ENCODE measurements around the gene CD99L2. TPM values are rescaled to one million over a fixed set of nuclear protein-coding genes. Genes with fewer than 3 reads are reported as not detected.

CD99L2 gene
- total RNA-seq, 1 experiment from 2014 or later = 9.4 TPM

DNA sequence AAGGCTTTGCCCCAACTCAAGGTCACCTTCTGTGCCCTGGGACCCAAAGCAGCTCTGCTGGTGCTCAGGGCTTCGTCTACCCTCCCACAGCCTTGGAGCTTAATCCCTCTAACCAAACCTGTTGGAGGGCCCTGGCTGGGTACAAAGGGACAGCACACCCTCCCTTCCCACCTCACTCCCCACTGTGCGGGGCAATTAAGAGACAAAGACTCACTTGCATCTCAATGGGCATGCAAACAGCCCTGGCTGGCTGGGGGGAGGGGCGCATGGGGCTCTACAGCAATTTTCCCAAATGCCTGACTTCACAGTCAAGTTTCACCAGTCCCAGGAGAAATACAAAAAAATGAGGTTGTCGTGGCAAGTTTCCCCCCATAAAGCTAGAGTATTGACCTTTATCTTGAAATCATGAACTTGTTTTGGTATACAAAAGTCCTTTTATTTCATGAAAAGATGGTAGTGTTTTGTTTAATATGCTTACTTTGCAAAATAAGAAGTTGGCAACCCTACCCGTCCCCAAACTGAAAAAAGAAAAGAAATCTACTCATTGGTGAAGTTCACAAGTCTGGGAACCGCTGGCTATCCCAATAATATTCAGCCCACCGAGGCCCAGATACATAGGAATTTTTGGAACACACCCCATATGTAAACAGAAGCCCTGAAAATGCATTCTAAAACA, 4.1 kb upstream of the CD99L2 start (continued):
- TF ChIP-seq, protein P1, sequence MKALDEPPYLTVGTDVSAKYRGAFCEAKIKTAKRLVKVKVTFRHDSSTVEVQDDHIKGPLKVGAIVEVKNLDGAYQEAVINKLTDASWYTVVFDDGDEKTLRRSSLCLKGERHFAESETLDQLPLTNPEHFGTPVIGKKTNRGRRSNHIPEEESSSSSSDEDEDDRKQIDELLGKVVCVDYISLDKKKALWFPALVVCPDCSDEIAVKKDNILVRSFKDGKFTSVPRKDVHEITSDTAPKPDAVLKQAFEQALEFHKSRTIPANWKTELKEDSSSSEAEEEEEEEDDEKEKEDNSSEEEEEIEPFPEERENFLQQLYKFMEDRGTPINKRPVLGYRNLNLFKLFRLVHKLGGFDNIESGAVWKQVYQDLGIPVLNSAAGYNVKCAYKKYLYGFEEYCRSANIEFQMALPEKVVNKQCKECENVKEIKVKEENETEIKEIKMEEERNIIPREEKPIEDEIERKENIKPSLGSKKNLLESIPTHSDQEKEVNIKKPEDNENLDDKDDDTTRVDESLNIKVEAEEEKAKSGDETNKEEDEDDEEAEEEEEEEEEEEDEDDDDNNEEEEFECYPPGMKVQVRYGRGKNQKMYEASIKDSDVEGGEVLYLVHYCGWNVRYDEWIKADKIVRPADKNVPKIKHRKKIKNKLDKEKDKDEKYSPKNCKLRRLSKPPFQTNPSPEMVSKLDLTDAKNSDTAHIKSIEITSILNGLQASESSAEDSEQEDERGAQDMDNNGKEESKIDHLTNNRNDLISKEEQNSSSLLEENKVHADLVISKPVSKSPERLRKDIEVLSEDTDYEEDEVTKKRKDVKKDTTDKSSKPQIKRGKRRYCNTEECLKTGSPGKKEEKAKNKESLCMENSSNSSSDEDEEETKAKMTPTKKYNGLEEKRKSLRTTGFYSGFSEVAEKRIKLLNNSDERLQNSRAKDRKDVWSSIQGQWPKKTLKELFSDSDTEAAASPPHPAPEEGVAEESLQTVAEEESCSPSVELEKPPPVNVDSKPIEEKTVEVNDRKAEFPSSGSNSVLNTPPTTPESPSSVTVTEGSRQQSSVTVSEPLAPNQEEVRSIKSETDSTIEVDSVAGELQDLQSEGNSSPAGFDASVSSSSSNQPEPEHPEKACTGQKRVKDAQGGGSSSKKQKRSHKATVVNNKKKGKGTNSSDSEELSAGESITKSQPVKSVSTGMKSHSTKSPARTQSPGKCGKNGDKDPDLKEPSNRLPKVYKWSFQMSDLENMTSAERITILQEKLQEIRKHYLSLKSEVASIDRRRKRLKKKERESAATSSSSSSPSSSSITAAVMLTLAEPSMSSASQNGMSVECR (CRISPR knock-in tag; IDR thresholded peaks at IDR 0.05; ENCODE audit: borderline replicate concordance) = no peak
- TF ChIP-seq, protein P2, sequence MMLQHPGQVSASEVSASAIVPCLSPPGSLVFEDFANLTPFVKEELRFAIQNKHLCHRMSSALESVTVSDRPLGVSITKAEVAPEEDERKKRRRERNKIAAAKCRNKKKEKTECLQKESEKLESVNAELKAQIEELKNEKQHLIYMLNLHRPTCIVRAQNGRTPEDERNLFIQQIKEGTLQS (CRISPR knock-in tag; conservative IDR thresholded peaks at IDR 0.05) = no peak
- TF ChIP-seq EMX1 (CRISPR knock-in tag; IDR thresholded peaks at IDR 0.05) = 0 out of 2 replicates have a peak, but pooled peaks have one; percentile 50
- peak; percentile 68; the same call in 1 of the 2 replicates for TF ChIP-seq ETV6 (CRISPR knock-in tag; IDR thresholded peaks at IDR 0.05)
- TF ChIP-seq, protein P3, sequence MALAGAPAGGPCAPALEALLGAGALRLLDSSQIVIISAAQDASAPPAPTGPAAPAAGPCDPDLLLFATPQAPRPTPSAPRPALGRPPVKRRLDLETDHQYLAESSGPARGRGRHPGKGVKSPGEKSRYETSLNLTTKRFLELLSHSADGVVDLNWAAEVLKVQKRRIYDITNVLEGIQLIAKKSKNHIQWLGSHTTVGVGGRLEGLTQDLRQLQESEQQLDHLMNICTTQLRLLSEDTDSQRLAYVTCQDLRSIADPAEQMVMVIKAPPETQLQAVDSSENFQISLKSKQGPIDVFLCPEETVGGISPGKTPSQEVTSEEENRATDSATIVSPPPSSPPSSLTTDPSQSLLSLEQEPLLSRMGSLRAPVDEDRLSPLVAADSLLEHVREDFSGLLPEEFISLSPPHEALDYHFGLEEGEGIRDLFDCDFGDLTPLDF (CRISPR knock-in tag; IDR thresholded peaks at IDR 0.05) = no peak
- no peak for TF ChIP-seq SMAD4 (CRISPR knock-in tag; IDR thresholded peaks at IDR 0.05)
- no peak for TF ChIP-seq CBFB (CRISPR knock-in tag; IDR thresholded peaks at IDR 0.05; ENCODE audit: low read depth)
- TF ChIP-seq CREM (CRISPR knock-in tag; IDR thresholded peaks at IDR 0.05) = 0 out of 2 replicates have a peak, but pooled peaks have one; percentile 30
- TF ChIP-seq SOX15 (CRISPR knock-in tag; IDR thresholded peaks at IDR 0.05) = no peak
- no peak for TF ChIP-seq HMGA2 (CRISPR knock-in tag; IDR thresholded peaks at IDR 0.05)
- TF ChIP-seq FOXK1 (CRISPR knock-in tag; IDR thresholded peaks at IDR 0.05) = 0 out of 2 replicates have a peak, but pooled peaks have one; percentile 47
- TF ChIP-seq, protein P4, sequence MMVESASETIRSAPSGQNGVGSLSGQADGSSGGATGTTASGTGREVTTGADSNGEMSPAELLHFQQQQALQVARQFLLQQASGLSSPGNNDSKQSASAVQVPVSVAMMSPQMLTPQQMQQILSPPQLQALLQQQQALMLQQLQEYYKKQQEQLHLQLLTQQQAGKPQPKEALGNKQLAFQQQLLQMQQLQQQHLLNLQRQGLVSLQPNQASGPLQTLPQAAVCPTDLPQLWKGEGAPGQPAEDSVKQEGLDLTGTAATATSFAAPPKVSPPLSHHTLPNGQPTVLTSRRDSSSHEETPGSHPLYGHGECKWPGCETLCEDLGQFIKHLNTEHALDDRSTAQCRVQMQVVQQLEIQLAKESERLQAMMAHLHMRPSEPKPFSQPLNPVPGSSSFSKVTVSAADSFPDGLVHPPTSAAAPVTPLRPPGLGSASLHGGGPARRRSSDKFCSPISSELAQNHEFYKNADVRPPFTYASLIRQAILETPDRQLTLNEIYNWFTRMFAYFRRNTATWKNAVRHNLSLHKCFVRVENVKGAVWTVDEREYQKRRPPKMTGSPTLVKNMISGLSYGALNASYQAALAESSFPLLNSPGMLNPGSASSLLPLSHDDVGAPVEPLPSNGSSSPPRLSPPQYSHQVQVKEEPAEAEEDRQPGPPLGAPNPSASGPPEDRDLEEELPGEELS (CRISPR knock-in tag; IDR thresholded peaks at IDR 0.05) = peak; percentile 71; the same call in 1 of the 2 replicates
- peak; percentile 78; the same call in 1 of the 2 replicates for TF ChIP-seq TEAD1 (CRISPR knock-in tag; IDR thresholded peaks at IDR 0.05)
- TF ChIP-seq TCF7 (CRISPR knock-in tag; IDR thresholded peaks at IDR 0.05; ENCODE audit: low read depth) = no peak
- TF ChIP-seq ESRRA (CRISPR knock-in tag; IDR thresholded peaks at IDR 0.05; ENCODE audit: borderline replicate concordance) = peak; percentile 98; the same call in 1 of the 2 replicates
- TF ChIP-seq, protein P5, sequence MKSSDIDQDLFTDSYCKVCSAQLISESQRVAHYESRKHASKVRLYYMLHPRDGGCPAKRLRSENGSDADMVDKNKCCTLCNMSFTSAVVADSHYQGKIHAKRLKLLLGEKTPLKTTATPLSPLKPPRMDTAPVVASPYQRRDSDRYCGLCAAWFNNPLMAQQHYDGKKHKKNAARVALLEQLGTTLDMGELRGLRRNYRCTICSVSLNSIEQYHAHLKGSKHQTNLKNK (CRISPR knock-in tag; IDR thresholded peaks at IDR 0.05) = no peak
- TF ChIP-seq NFATC4 (CRISPR knock-in tag; IDR thresholded peaks at IDR 0.05) = no peak
- no peak for TF ChIP-seq MYBL2 (CRISPR knock-in tag; IDR thresholded peaks at IDR 0.05)
- TF ChIP-seq, protein P6, sequence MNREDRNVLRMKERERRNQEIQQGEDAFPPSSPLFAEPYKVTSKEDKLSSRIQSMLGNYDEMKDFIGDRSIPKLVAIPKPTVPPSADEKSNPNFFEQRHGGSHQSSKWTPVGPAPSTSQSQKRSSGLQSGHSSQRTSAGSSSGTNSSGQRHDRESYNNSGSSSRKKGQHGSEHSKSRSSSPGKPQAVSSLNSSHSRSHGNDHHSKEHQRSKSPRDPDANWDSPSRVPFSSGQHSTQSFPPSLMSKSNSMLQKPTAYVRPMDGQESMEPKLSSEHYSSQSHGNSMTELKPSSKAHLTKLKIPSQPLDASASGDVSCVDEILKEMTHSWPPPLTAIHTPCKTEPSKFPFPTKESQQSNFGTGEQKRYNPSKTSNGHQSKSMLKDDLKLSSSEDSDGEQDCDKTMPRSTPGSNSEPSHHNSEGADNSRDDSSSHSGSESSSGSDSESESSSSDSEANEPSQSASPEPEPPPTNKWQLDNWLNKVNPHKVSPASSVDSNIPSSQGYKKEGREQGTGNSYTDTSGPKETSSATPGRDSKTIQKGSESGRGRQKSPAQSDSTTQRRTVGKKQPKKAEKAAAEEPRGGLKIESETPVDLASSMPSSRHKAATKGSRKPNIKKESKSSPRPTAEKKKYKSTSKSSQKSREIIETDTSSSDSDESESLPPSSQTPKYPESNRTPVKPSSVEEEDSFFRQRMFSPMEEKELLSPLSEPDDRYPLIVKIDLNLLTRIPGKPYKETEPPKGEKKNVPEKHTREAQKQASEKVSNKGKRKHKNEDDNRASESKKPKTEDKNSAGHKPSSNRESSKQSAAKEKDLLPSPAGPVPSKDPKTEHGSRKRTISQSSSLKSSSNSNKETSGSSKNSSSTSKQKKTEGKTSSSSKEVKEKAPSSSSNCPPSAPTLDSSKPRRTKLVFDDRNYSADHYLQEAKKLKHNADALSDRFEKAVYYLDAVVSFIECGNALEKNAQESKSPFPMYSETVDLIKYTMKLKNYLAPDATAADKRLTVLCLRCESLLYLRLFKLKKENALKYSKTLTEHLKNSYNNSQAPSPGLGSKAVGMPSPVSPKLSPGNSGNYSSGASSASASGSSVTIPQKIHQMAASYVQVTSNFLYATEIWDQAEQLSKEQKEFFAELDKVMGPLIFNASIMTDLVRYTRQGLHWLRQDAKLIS (CRISPR knock-in tag; IDR thresholded peaks at IDR 0.05; ENCODE audit: borderline replicate concordance) = no peak
- TF ChIP-seq ZNF317 (CRISPR knock-in tag; IDR thresholded peaks at IDR 0.05; ENCODE audit: borderline replicate concordance, low read depth) = no peak
